GM04503 (cell line): Measurements from ENCODE around the gene MYO5B.
"Not testable (repeated sequence)": the region's sequence is repeated elsewhere in the genome, so short reads cannot be mapped to it uniquely, and the experiment has no call there.

Experiments used
- DNase-seq: peaks from one replicate; pipeline ENCODE4 v3.0.0-alpha.2; 2012; ENCODE audit warnings: low read depth

MYO5B gene

GRCh38 chr18:50099725-50100407, 95.1 kb downstream of the MYO5B start:
- peak; percentile 5 for DNase-seq

- no peak for DNase-seq
Observed at GRCh38 chr18:50097702-50098101, 97.2 kb downstream of the MYO5B start.

- no peak for DNase-seq
Observed at GRCh38 chr18:50096766-50097435, 98.0 kb downstream of the MYO5B start.

DNA sequence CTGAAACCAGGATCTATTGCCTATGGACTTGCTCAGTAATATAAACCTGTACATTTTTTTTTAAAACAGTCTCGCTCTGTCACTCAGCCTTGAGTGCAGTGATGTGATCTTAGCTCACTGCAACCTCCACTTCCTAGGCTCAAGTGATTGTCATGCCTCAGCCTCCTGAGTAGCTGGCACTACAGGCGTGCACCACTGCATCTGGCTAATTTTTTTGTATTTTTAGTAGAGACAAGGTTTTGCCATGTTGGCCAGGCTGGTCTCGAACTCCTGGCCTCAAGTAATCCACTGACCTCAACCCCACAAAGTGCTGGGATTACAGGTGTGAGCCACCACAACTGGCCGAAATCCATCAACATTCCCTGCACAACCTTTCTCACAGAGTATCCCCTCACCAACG, 100.2 kb downstream of the MYO5B start:
- not testable (repeated sequence) for DNase-seq

- DNase-seq: no peak
Observed at GRCh38 chr18:50094221-50094773, 100.7 kb downstream of the MYO5B start.

DNA sequence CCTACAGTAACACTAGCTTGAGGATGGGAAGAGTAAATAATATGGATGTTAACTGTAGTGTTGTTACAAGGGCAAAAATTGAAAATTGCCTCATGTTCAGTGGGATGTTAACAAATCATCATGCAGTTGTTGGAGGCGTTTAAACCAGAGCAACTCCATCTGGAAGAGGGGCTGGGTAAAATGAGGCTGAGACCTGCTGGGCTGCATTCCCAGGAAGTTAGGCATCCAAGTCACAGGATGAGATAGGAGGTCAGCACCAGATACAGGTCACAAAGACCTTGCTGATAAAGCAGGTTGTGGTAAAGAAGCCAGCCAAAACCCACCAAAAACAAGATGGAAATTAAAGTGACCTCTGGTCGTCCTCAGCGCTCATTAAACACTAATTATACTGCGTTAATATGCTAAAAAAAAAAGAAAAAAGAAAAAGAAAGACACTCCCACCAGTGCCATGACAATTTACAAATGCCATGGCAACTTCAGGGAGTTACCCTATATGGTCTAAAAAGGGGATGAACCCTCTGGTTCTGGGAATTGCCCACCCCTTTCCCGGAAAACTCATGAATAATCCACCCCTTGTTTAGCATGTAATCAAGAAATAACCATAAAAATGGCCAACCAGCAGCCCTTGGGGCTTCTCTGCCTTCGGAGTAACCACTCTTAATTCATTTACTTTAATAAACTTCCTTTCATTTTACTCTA, 101.4 kb downstream of the MYO5B start:
- no peak for DNase-seq

DNA sequence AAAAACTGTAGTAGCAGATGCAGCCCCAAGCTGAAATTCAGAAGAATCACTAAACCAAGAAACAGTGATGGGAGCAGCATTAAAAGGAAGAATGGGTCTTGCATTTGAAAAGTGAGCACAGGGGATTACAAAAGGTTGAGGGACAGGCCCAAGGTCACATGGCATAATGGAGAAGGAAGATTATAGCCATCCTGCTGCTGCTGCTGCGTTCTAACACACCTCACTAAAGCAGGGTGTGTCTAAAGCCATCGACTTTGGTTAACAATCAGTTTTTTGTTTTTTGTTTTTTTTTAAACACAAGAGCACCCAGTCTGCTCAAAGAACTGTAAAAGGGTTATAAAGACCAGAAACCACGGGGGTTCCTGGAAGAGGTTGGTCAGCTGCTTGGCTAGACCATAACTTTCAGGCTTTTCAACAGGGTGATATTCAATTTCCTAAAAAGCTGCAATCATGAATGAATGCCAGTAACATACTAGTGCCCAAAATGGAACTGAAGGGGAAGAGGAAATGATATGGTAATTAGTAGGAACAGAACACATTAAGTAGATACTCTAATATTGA, 102.6 kb downstream of the MYO5B start:
- DNase-seq: no peak

GRCh38 chr18:50091509-50092244, 103.3 kb downstream of the MYO5B start:
- no peak for DNase-seq

DNA sequence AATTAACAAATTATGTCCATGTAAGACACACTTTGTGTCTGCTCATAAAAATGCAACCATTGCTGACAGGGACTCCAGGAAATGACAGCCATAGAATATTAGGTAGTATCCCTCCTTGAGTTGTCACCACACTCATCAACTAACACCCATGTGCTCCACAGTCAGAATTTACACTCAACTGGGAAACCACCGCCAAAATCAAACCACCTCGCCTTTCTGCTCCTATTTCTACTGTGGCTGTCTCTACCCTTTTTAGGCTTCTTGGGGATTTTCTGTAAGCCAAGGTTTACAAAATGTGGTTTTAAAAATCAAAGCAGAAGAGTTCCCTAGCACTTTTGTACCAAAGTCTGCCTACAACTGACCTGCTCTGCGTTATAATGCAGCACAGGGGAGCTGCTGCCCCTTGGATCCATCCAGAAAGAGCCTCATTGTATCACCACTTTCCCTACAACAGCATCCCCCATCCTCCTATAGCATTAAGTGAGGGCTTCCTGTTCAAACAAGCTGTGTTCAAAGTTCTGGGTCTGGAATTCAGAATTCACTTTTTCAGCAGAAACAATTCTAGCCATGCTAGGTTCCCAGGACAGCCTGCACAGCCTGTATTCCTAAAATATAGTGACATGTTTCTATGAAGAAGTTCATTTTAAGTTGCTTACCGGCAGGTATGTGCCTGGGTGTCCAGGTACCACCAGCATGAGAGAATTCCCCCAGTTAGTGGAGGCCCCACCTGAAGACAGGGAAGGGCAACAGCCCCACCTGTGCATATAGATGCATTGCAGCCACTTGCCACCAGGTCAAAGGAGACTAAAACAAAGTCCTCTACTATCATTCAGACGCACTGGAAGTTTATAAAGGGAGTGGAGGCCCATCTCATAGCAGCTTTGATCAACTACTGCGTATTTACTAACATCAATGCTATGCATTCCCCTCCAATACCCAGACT, 104.3 kb downstream of the MYO5B start:
- DNase-seq: no peak

DNA sequence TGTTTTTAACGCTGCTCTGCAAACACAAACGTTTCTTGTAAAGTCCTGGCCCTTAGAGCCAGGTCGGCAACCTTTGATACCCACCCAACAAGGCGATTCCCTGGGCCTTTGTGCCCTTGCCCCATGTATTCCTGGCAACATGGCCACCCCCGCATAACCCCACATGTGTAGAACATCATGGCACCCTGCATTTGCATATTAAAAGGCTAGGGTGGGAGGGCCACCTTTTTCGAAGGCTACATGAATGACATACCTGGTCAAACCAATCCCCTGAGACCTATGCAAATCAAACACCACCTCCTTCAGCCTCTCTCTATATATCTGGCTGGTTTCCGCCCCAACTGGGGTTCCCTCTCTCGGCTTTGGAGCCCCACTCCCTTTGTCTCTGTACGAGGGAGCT, 105.2 kb downstream of the MYO5B start:
- DNase-seq: no peak

- DNase-seq: no peak
Observed at GRCh38 chr18:50083708-50084107, 111.2 kb downstream of the MYO5B start.

- DNase-seq: no peak
Observed at GRCh38 chr18:50080932-50081560, 113.9 kb downstream of the MYO5B start.

GRCh38 chr18:50080316-50080715, 114.6 kb downstream of the MYO5B start:
- no peak for DNase-seq

- no peak for DNase-seq
Observed at GRCh38 chr18:50079571-50080295, 115.2 kb downstream of the MYO5B start.

- DNase-seq: no peak
Observed at GRCh38 chr18:50076277-50076676, 118.7 kb downstream of the MYO5B start.

GRCh38 chr18:50075772-50076171, 119.2 kb downstream of the MYO5B start:
- no peak for DNase-seq

- no peak for DNase-seq
Observed at GRCh38 chr18:50074404-50074803, 120.5 kb downstream of the MYO5B start.

GRCh38 chr18:50073319-50073718, 121.6 kb downstream of the MYO5B start:
- no peak for DNase-seq

DNA sequence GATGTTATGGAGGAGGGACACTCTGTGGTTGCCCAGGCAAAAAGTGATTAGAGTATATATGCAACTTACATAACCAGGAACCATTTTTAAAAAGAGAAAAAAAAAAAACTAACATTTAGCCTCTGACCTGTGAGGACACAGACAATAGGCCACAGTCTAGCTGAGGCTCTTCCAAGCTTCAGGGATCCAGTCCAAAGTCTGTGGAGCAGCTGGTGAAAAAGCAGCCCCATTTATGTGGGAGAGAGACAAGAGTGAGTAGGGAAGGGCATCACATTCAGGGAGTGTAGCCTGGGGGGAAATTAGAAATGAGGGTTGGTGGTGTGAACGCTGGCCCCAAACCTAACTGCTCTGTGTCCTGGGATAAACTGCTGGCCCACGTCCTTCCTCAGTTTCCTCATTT, 122.8 kb downstream of the MYO5B start:
- DNase-seq: no peak

DNA sequence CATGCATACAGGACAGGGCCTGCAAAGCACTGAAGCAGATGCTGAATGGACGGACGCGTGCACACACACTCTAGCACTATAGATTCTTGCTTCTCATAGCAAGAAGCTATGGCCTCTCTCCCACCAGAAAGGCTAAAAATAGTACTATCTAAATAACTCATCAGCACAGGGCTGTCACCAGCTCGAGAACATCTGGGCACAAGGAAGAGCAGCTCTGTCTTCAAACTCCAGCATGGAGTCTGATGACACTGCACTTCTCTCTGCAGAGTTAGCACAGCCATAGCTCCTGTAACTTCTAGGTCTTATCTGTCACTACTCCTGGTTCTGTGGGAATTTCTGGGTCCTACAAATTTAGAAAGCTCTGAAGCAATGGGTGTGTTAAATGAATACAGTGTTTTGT, 123.5 kb downstream of the MYO5B start:
- no peak for DNase-seq
